ENCODE results near the gene MOBP.

Gene MOBP

GRCh38 chr3:39548282-39548681 is 80.8 kb downstream of the MOBP start:
- DNase-seq: no peak

GRCh38 chr3:39550354-39551051 is 83.0 kb downstream of the MOBP start:
- no peak for DNase-seq

All from fibroblast of skin of back (primary cell).